Naive thymus-derived CD4-positive, alpha-beta T cell (primary cell): ENCODE results near the gene TRAF3. TPM values are rescaled to one million over a fixed set of nuclear protein-coding genes. Genes with fewer than 3 reads are reported as not detected.
A peak's percentile ranks its signal among the peaks of the same experiment; 100 is the strongest.

ENCODE experiments used
- ATAC-seq: fragments of 150-1000 bp; cut with Tn5 transposase; 2 replicates; pipeline ENCODE4 v1.10.0; 2021; ENCODE audit warnings: mild to moderate bottlenecking, moderate library complexity
- CTCF ChIA-PET: fragments of 350-600 bp; sonication (Branson Sonifier 250); formaldehyde crosslinking; loops from one replicate; lab custom pipeline; 2021; ENCODE audit warnings: antibody characterized with exemption; lab: Charles Lee
- POLR2A ChIA-PET: fragments of 350-600 bp; sonication (Branson Sonifier 250); formaldehyde crosslinking; loops from one replicate; lab custom pipeline; 2021; ENCODE audit warnings: antibody characterized with exemption, inconsistent platforms; lab: Charles Lee
- DNase-seq, 9 donors: peaks; one replicate each; pipeline versions ENCODE4 v3.0.0 to v3.0.0-alpha.2; 2020 to 2022; ENCODE audit warnings: mixed read lengths in 1 of 9
- H3K27ac ChIP-seq: one replicate; pipeline ENCODE4 v1.7.0; 2013; ENCODE audit warnings: mild to moderate bottlenecking, low read depth, low read length, moderate library complexity
- H3K27me3 ChIP-seq, 2 donors: one replicate each; pipeline ENCODE4 v1.7.0; 2013; ENCODE audit warnings: low read length in 2 of 2, mild to moderate bottlenecking in 2 of 2, moderate library complexity in 2 of 2; ENCODE audit not compliant: control insufficient read depth in 2 of 2, insufficient read depth in 2 of 2
- H3K36me3 ChIP-seq, 3 experiments: 1 replicate in 2 of 3; 2 replicates in 1 of 3; pipeline ENCODE4 v1.7.0; 2013; ENCODE audit warnings: low read length in 3 of 3, mild to moderate bottlenecking in 3 of 3, moderate library complexity in 1 of 3; ENCODE audit not compliant: insufficient read depth in 3 of 3, control insufficient read depth in 2 of 3
- H3K4me1 ChIP-seq, 2 donors: one replicate each; pipeline ENCODE4 v1.7.0; 2013; ENCODE audit warnings: low read length in 2 of 2, mild to moderate bottlenecking in 2 of 2, moderate library complexity in 1 of 2; ENCODE audit not compliant: control insufficient read depth in 2 of 2, insufficient read depth in 2 of 2
- H3K4me3 ChIP-seq: 2 replicates; pipeline ENCODE4 v1.7.0; 2013; ENCODE audit warnings: mild to moderate bottlenecking, low read length
- H3K9me3 ChIP-seq, 3 experiments: 1 replicate in 2 of 3; 2 replicates in 1 of 3; pipeline ENCODE4 v1.7.0; 2013; ENCODE audit warnings: low read length in 3 of 3; ENCODE audit not compliant: control insufficient read depth in 2 of 3
- H3K27ac Mint-ChIP-seq, 9 donors: one replicate each; pipeline ENCODE4 v1.8.0; 2020 to 2022; ENCODE audit warnings: mixed read lengths in 9 of 9, mild to moderate bottlenecking in 8 of 9, moderate library complexity in 5 of 9, inconsistent platforms in 2 of 9
- H3K27me3 Mint-ChIP-seq, 5 donors: one replicate each; pipeline ENCODE4 v1.8.0; 2021 to 2022; ENCODE audit warnings: mixed read lengths in 5 of 5, mild to moderate bottlenecking in 1 of 5
- H3K36me3 Mint-ChIP-seq, 5 donors: one replicate each; pipeline ENCODE4 v1.8.0; 2020 to 2022; ENCODE audit warnings: mixed read lengths in 5 of 5, mild to moderate bottlenecking in 3 of 5, inconsistent platforms in 1 of 5
- H3K4me1 Mint-ChIP-seq, 7 donors: one replicate each; pipeline ENCODE4 v1.8.0; 2020 to 2022; ENCODE audit warnings: mixed read lengths in 7 of 7, mild to moderate bottlenecking in 3 of 7, inconsistent platforms in 1 of 7
- H3K4me3 Mint-ChIP-seq, 10 donors: one replicate each; pipeline ENCODE4 v1.8.0; 2020 to 2022; ENCODE audit warnings: mild to moderate bottlenecking in 10 of 10, mixed read lengths in 10 of 10, moderate library complexity in 6 of 10, inconsistent platforms in 2 of 10
- H3K9me3 Mint-ChIP-seq, 11 donors: one replicate each; pipeline ENCODE4 v1.8.0; 2020 to 2022; ENCODE audit warnings: mixed read lengths in 11 of 11, mild to moderate bottlenecking in 4 of 11, inconsistent platforms in 1 of 11, moderate library complexity in 1 of 11
- intact Hi-C, 2 donors: fragments of 100-400 bp; cut with micrococcal nuclease; formaldehyde crosslinking; loops; one replicate each; pipeline ENCODE4 v1.15.1; 2023
- polyA plus RNA-seq, 2 donors: library from polyadenylated mRNA; unstranded; fragments of 300-500 nt; fragmentation: Illumina TruSeq; gene quantifications; one replicate each; pipeline ENCODE4 v1.2.3, GENCODE V29; 2021
- total RNA-seq, 6 experiments: library from RNA in 5 of 6; stranded (reverse) in 5 of 6; gene quantifications; 1 replicate in 5 of 6; 2 replicates in 1 of 6; pipeline ENCODE4 v1.2.3 and lab custom pipeline; 2021 to 2026

The TRAF3 gene
- total RNA-seq (10 to 100 TPM; 27.7 to 74.4 (median 44.1) TPM), polyA plus RNA-seq (10 to 100 TPM; 16.1 to 23.8 TPM), total RNA-seq (lab: John Stamatoyannopoulos, UW) (64.6 reads per million, percentile 76 among the genes with 10 or more reads in this experiment)

DNA sequence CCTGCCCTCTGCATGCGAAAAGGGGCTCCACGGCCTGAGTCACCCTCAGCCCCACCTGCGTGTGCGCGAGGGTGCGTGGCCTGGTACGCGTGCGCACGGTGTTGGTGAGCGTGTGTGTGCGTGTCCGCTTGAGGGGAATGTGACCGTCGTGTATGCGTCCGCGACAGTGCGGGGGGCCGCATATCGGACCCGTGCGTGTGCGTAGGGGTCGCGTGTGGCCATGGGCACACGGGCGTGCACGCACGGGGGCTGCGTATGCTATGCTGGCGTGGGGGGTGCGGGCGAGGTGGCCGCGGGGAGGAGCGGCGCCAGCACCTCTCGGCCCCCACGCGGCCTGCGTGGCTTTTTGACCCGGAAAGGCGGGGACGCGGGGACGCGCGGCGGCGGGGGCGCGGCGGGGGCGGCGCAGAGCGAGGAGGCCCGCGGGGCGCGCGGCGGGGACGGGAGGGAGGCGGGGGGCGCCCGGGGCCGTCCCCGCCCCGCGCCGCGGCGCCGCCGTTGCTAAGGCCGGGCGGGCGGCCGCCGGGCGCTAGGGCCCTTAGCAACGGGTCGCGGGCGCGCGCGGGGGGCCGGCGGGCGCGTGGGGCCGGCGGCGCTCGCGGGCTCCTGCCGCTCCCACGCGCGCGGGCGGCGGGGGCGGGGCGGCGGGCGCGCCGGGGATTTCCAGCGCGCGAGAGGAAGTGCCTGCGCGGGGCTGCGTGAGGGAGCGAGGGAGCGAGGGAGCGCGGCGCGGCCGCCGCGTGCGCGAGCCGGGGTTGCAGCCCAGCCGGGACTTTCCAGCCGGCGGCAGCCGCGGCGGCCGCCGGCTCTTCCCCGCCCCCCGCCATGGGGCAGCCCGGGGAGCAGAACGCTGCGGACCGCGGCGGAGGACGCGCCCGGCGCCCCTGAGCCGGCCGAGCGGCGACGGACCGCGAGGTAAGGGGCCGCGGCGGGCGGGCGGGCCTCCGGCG, at the start of gene TRAF3:
Gene TRAF3 (plus strand): TSS at position 689 of the 950 bp plus-strand sequence. CDS start 92,753 bp downstream, outside the sequence.
- H3K4me3 ChIP-seq: peak within 1 kb of the TSS; percentile 64
- peaks cover 0 to 2% (median 0%) of the 10 kb centered on the region in 11 donors for H3K9me3 Mint-ChIP-seq
- peak within 1 kb of the TSS; percentile 86 to 98 (median 90) for H3K4me3 Mint-ChIP-seq
- H3K27ac Mint-ChIP-seq: peak within 1 kb of the TSS; percentile 79 to 98 (median 95)
- no peaks in the 10 kb centered on the region for H3K27me3 ChIP-seq
- CTCF ChIA-PET: no interaction called here
- peak within 1 kb of the TSS; percentile 97 for H3K27ac ChIP-seq
- H3K36me3 ChIP-seq: no peaks in the 10 kb centered on the region
- peak; percentile 82 to 91 (median 87) for DNase-seq
- H3K27me3 Mint-ChIP-seq: no peaks in the 10 kb centered on the region
- peaks cover 0 to 23% (median 4%) of the 10 kb centered on the region in 5 donors for H3K36me3 Mint-ChIP-seq
- POLR2A ChIA-PET: no interaction called here
- H3K4me1 ChIP-seq: peaks cover 18 to 44% of the 10 kb centered on the region in 2 donors
- intact Hi-C loops: loop anchor here (2.0 to 10.0 kb wide), 11 partner anchors 45 to 938 kb away; partner anchors contain the start of genes ZNF839 (in 2 of the 2), CDC42BPB (in 1 of the 2), EIF5 (in 1 of the 2) and MARK3 (in 1 of the 2)
- H3K9me3 ChIP-seq: no peaks in the 10 kb centered on the region
- H3K4me1 Mint-ChIP-seq: peaks cover 31 to 61% (median 54%) of the 10 kb centered on the region in 7 donors
- ATAC-seq: peak; percentile 85

GRCh38 chr14:102728501-102728900, 48.7 kb upstream of the TRAF3 start:
- Histone ChIP-seq H3K27me3 (no peaks in the 10 kb centered on the region), H3K4me1 (no peaks in the 10 kb centered on the region), H3K36me3 (peaks cover 0 to 59% (median 5%) of the 10 kb centered on the region in 3 experiments), H3K9me3 (no peaks in the 10 kb centered on the region), H3K4me3 (no peak overlapping the region), H3K27ac (no peak overlapping the region)
- no peak for DNase-seq
- no peak for ATAC-seq
- intact Hi-C loops: no loop called here
- no peaks in the 10 kb centered on the region for H3K27me3 Mint-ChIP-seq
- no peak overlapping the region for H3K27ac Mint-ChIP-seq
- H3K4me1 Mint-ChIP-seq: no peaks in the 10 kb centered on the region
- H3K4me3 Mint-ChIP-seq: no peak overlapping the region
- no peaks in the 10 kb centered on the region for H3K9me3 Mint-ChIP-seq
- POLR2A ChIA-PET: no interaction called here
- CTCF ChIA-PET: interaction anchor here (0.8 kb wide), 1 partner anchor 34 kb away, joined by 4 read pairs; no protein-coding TSS in a partner anchor
- peaks cover 7 to 62% (median 25%) of the 10 kb centered on the region in 5 donors for H3K36me3 Mint-ChIP-seq

DNA sequence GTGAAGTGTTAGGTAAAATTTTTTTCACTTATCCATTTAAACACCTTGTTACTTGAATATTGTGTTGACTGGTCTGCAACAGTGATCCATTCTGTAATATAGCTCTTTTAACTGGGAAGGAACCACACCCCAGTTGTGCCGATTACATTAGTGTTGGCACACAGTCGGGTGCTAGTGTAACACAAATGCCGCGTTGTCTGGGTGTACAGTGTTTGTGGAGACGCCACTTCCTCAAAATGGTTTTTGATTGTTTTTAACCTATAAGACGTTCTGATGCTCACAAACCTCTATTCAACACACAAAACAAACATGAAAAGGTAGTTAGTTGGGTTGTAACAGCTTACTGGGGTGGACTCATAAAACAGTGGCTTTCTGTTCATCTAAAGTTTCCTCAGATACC, 48.0 kb upstream of the TRAF3 start:
- peaks cover 7 to 56% (median 19%) of the 10 kb centered on the region in 5 donors for H3K36me3 Mint-ChIP-seq
- POLR2A ChIA-PET: no interaction called here
- no peak for DNase-seq

DNA sequence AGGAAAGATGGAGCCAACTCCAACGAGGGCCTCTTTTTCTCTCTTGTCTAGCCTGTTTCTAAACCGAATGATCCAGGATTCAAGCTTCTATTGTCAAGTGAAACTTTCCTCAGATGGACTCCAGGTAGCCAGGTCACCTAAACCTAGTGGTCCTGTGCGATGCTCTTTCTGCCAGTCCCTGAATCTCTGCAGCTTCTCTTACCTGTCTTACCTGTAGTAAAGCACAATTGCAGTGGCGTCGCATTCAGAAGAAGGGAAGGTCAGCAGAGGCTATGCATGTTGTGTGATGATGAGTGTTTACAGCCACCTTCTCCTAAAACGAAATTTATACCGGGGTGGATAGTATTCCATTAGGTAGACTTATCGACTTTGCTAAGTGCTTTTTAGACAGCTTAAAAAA, 47.4 kb upstream of the TRAF3 start:
- H3K9me3 ChIP-seq: no peaks in the 10 kb centered on the region
- H3K4me1 Mint-ChIP-seq: no peaks in the 10 kb centered on the region
- H3K9me3 Mint-ChIP-seq: no peaks in the 10 kb centered on the region
- peaks cover 0 to 46% (median 5%) of the 10 kb centered on the region in 3 experiments for H3K36me3 ChIP-seq
- H3K4me3 Mint-ChIP-seq: no peak overlapping the region
- H3K27me3 Mint-ChIP-seq: no peaks in the 10 kb centered on the region
- no peak overlapping the region for H3K4me3 ChIP-seq
- ATAC-seq (no peak), DNase-seq (no peak)
- CTCF ChIA-PET: no interaction called here
- H3K27ac ChIP-seq: no peak overlapping the region
- H3K27ac Mint-ChIP-seq: no peak overlapping the region
- H3K36me3 Mint-ChIP-seq: peaks cover 5 to 53% (median 15%) of the 10 kb centered on the region in 5 donors
- H3K4me1 ChIP-seq: no peaks in the 10 kb centered on the region
- H3K27me3 ChIP-seq: no peaks in the 10 kb centered on the region
- intact Hi-C loops: no loop called here
- POLR2A ChIA-PET: no interaction called here

More for the DNA sequence above, 48.0 kb upstream of the TRAF3 start:
- Mint-ChIP-seq H3K4me3 (no peak overlapping the region), H3K27ac (peak overlapping the region in 1 of 9 donors; percentile 38), H3K9me3 (no peaks in the 10 kb centered on the region), H3K4me1 (no peaks in the 10 kb centered on the region), H3K27me3 (no peaks in the 10 kb centered on the region)
- CTCF ChIA-PET: interaction anchor here (0.5 kb wide), 1 partner anchor 17 kb away, joined by 3 read pairs; no protein-coding TSS in a partner anchor
- H3K27ac ChIP-seq: no peak overlapping the region
- peaks cover 0 to 51% (median 5%) of the 10 kb centered on the region in 3 experiments for H3K36me3 ChIP-seq
- no peaks in the 10 kb centered on the region for H3K27me3 ChIP-seq
- intact Hi-C loops: no loop called here
- no peaks in the 10 kb centered on the region for H3K4me1 ChIP-seq
- H3K9me3 ChIP-seq: no peaks in the 10 kb centered on the region
- no peak for ATAC-seq
- H3K4me3 ChIP-seq: no peak overlapping the region

- Mint-ChIP-seq H3K36me3 (peaks cover 0 to 43% (median 11%) of the 10 kb centered on the region in 5 donors), H3K9me3 (no peaks in the 10 kb centered on the region), H3K4me3 (peak overlapping the region in 1 of 10 donors; percentile 32), H3K27ac (peak overlapping the region in 2 of 9 donors; percentile 43 to 74), H3K4me1 (no peaks in the 10 kb centered on the region), H3K27me3 (no peaks in the 10 kb centered on the region)
- peaks cover 0 to 31% (median 5%) of the 10 kb centered on the region in 3 experiments for H3K36me3 ChIP-seq
- no peaks in the 10 kb centered on the region for H3K4me1 ChIP-seq
- H3K4me3 ChIP-seq: no peak overlapping the region
- intact Hi-C loops: no loop called here
- ChIA-PET CTCF (no interaction called here), POLR2A (interaction anchor here (0.6 kb wide), 1 partner anchor 10 kb away, joined by 3 read pairs; no protein-coding TSS in a partner anchor)
- no peaks in the 10 kb centered on the region for H3K27me3 ChIP-seq
- DNase-seq (no peak), ATAC-seq (no peak)
- no peak overlapping the region for H3K27ac ChIP-seq
- H3K9me3 ChIP-seq: no peaks in the 10 kb centered on the region
Observed at GRCh38 chr14:102731101-102731870, 46.0 kb upstream of the TRAF3 start.
